Fibroblast of villous mesenchyme (primary cell): Measurements from ENCODE around the gene TMEM140. TPM values are rescaled to one million over a fixed set of nuclear protein-coding genes. Genes with fewer than 3 reads are reported as not detected.

Source experiments
- DNase-seq: peaks from one replicate; pipeline ENCODE4 v3.0.0-alpha.2; 2010; ENCODE audit warnings: low read depth
- H3K4me3 ChIP-seq: 2 replicates; pipeline ENCODE4 v1.5.1; 2011; ENCODE audit warnings: low read depth, mild to moderate bottlenecking, low read length
- CTCF ChIP-seq: IDR thresholded peaks from 2 replicates; pipeline ENCODE4 v1.5.1; 2012; ENCODE audit warnings: low read depth, mild to moderate bottlenecking, low read length; ENCODE audit not compliant: insufficient read depth
- total RNA-seq: library from RNA; depleted of rRNA; stranded (reverse); fragments of >200 nt; gene quantifications from 2 replicates; pipeline ENCODE4 v1.2.3, GENCODE V29; 2012

TMEM140 gene
- 3.5 and 5.2 TPM in 2 replicates for total RNA-seq

DNA sequence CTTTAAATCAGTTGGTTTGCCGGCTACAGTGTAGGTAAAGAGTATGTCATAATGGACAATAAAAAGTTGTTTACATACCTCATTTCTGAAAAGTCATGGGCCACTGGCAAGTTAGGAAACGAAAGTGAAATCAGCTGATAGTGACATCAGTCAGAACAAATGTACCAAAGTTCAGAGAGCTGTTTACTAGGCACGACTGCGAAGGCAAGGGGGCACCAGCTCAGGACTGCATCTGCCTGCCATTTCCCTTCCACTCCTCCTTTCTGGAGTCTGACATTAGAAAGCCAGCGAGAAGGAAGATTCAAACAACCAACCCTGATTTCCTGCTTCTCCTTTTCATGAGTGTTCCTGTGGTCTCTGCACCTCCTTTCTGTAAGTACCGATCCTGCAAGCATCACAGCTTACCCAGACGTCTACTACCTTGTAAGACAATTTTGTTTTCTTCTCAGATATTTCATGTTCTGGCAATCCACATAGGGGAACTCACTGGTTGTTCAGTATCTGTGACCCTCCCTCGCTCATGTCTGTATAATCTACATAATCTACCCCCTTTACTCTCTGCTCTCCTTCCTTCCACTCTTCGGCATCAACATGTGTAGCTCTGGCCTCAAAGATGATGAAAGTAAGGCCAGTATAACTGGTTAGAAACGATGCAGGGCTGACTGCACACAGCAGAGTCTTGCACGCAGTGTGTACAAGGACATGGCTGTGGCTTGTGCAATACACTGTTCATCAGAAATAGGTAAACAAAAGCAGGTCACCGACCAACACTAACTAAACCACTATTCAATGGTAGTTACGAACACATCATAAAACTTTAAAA is at the start of gene TMEM140:
TSS of gene TMEM140 (plus strand) at position 174 of the 823 bp plus-strand sequence. CDS start 16,370 bp downstream, outside the sequence.
- peak; percentile 17 for TF ChIP-seq CTCF
- H3K4me3 ChIP-seq = peak within 1 kb of the TSS; percentile 67
- peak; percentile 91 for DNase-seq

GRCh38 chr7:135098391-135098790 is 49.5 kb upstream of the TMEM140 start:
- DNase-seq = no peak
- H3K4me3 ChIP-seq = no peak overlapping the region
- no peak for TF ChIP-seq CTCF

DNA sequence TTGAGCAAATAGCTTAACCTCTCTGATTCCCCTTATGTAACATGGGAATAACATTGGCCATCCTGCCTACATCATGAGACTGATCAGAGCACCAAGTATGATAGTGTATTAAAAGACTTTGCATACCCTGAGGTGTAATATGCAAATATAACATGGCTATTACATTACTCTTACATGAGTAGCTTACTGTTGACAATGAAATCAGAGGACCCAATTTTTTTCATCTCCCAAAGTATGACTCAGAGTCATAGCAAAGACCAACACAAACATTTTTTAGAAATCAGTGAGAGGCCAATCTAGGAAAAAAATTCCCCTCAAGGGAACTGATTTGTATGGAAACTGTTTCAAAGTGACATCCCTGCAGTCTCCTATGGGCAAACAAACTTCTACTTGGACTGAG is 47.0 kb upstream of the TMEM140 start:
- no peak for TF ChIP-seq CTCF
- H3K4me3 ChIP-seq = no peak overlapping the region
- DNase-seq = peak; percentile 20

DNA sequence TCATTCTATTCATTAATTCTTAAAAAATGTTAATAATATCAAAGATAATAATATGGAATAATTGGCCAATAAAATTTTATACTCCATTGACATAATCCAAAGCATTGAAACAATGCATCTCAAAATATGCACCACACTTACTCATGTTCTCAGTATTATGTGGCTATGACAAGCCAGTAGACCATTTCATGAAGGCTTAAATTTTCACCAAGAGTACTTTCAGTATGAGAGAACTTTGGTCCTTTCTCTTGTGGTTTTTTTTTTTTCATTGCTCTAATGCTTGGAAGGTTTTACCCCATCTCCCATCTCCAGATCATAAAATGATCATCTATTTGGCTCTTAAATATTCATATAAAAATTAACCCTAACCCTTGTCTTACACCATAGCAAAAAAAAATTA is 45.5 kb upstream of the TMEM140 start:
- no peak for DNase-seq
- H3K4me3 ChIP-seq = no peak overlapping the region
- TF ChIP-seq CTCF = no peak

- no peak for DNase-seq
- no peak overlapping the region for H3K4me3 ChIP-seq
- TF ChIP-seq CTCF = no peak
These were observed 38.3 kb upstream of the TMEM140 start for GRCh38 chr7:135109562-135109961.

DNA sequence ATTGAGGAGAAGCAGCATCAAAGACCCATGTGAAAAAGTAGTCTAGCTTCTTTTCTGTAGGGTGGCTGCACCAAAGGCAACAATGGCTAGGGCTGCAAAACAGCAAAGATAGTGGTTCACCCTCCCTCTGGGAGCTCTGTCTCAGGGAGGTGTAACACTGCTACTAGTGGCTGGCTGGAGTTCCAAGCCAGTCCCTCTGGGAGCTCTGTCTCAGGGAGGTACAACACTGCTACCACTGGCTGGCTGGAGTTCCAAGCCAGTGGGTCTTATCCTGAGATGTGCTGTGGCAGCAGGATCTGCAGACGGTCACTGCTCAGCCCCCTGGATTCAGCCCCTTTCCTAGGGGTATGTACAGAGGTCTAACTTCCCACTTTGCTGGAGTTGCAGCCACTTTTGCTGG is 37.9 kb upstream of the TMEM140 start:
- TF ChIP-seq CTCF = no peak
- no peak overlapping the region for H3K4me3 ChIP-seq
- DNase-seq = no peak
